IMR-90 (cell line): ENCODE data around the gene YPEL4. TPM values are rescaled to one million over a fixed set of nuclear protein-coding genes. Genes with fewer than 3 reads are reported as not detected.
"Not testable (repeated sequence)": the region's sequence is repeated elsewhere in the genome, so short reads cannot be mapped to it uniquely, and the experiment has no call there.

ENCODE experiments used
- ATAC-seq: fragments of 200-7000 bp; cut with Tn5 transposase; 2 replicates; pipeline ENCODE4 v1.9.1; 2020; ENCODE audit warnings: low read depth, mild to moderate bottlenecking, moderate library complexity
- BruUV-seq: library from RNA; stranded (reverse); fragments of 400-500 nt; replicated peaks from 2 replicates; lab custom pipeline; 2021; lab: Mats Ljungman, UMichigan
- CTCF ChIA-PET: fragments of 300-600 bp; formaldehyde crosslinking; extraction: SDS; loops from one replicate; lab custom pipeline; 2021; ENCODE audit warnings: antibody characterized with exemption; lab: Yijun Ruan, JAX
- POLR2A ChIA-PET: fragments of 300-600 bp; sonication (Branson Sonifier 250); formaldehyde crosslinking; loops from one replicate; lab custom pipeline; 2022; ENCODE audit warnings: antibody characterized with exemption; ENCODE audit not compliant: unreplicated experiment; lab: Charles Lee
- DNase-seq: peaks from one replicate; pipeline ENCODE4 v3.0.0; 2013
- H2AFZ ChIP-seq: replicated peaks from 2 replicates; pipeline ENCODE3; 2013; ENCODE audit warnings: low read length, mild to moderate bottlenecking; ENCODE audit not compliant: poor library complexity
- H2AK5ac ChIP-seq: 2 replicates; pipeline ENCODE4 v1.6.1; 2013; ENCODE audit warnings: low read depth, low read length, inconsistent platforms
- H2AK9ac ChIP-seq: replicated peaks from 2 replicates; pipeline ENCODE3; 2013; ENCODE audit warnings: mild to moderate bottlenecking, low read depth, low read length, moderate library complexity; ENCODE audit not compliant: poor library complexity
- H2BK120ac ChIP-seq: 2 replicates; pipeline ENCODE4 v1.6.1; 2013; ENCODE audit warnings: low read depth, low read length, inconsistent platforms
- H2BK15ac ChIP-seq: 3 replicates; pipeline ENCODE4 v1.6.1; 2013; ENCODE audit warnings: low read depth, low read length, inconsistent platforms
- H2BK20ac ChIP-seq: 2 replicates; pipeline ENCODE4 v1.6.1; 2013; ENCODE audit warnings: low read depth, mild to moderate bottlenecking, inconsistent platforms, low read length, moderate library complexity
- H2BK5ac ChIP-seq: 2 replicates; pipeline ENCODE4 v1.6.1; 2013; ENCODE audit warnings: mild to moderate bottlenecking, low read depth, low read length, inconsistent platforms; ENCODE audit not compliant: poor library complexity, severe bottlenecking
- H3K14ac ChIP-seq: replicated peaks from 2 replicates; pipeline ENCODE4 v1.6.1; 2013; ENCODE audit warnings: low read depth, low read length, inconsistent platforms
- H3K18ac ChIP-seq: 2 replicates; pipeline ENCODE4 v1.6.1; 2013; ENCODE audit warnings: low read depth, low read length, control low read depth
- H3K23ac ChIP-seq: 2 replicates; pipeline ENCODE4 v1.6.1; 2013; ENCODE audit warnings: low read depth, low read length, inconsistent platforms
- H3K27ac ChIP-seq: 2 replicates; pipeline ENCODE4 v1.5.1; 2013; ENCODE audit warnings: mild to moderate bottlenecking, control low read depth, low read length; ENCODE audit not compliant: insufficient read depth
- H3K27me3 ChIP-seq: 2 replicates; pipeline ENCODE4 v1.6.1; 2013; ENCODE audit warnings: low read length; ENCODE audit not compliant: control insufficient read depth, insufficient read depth
- H3K36me3 ChIP-seq: 2 replicates; pipeline ENCODE4 v1.6.1; 2013; ENCODE audit warnings: low read length, mixed read lengths; ENCODE audit not compliant: control insufficient read depth, insufficient read depth
- H3K4ac ChIP-seq: 2 replicates; pipeline ENCODE4 v1.6.1; 2013; ENCODE audit warnings: low read depth, low read length, inconsistent platforms
- H3K4me1 ChIP-seq: 2 replicates; pipeline ENCODE4 v1.6.1; 2013; ENCODE audit warnings: low read length, mixed read lengths; ENCODE audit not compliant: control insufficient read depth, insufficient read depth
- H3K4me2 ChIP-seq: 2 replicates; pipeline ENCODE4 v1.6.1; 2013; ENCODE audit warnings: low read depth, mild to moderate bottlenecking, control low read depth, low read length, moderate library complexity
- H3K4me3 ChIP-seq: 2 replicates; pipeline ENCODE4 v1.5.1; 2013; ENCODE audit warnings: low read depth, mild to moderate bottlenecking, control low read depth, low read length, moderate library complexity; ENCODE audit not compliant: insufficient read depth
- H3K56ac ChIP-seq: 2 replicates; pipeline ENCODE4 v1.6.1; 2013; ENCODE audit warnings: low read length, inconsistent platforms; ENCODE audit not compliant: insufficient read depth; ENCODE audit errors: extremely low read depth
- H3K79me1 ChIP-seq, 2 experiments: 2 replicates each; pipeline ENCODE4 v1.6.1; 2013; ENCODE audit warnings: low read length in 2 of 2, inconsistent platforms in 1 of 2, low read depth in 1 of 2
- H3K9ac ChIP-seq: 2 replicates; pipeline ENCODE4 v1.6.1; 2013; ENCODE audit warnings: low read depth, low read length, control low read depth
- H3K9me1 ChIP-seq: 2 replicates; pipeline ENCODE4 v1.6.1; 2013; ENCODE audit warnings: low read length, inconsistent platforms; ENCODE audit not compliant: insufficient read depth
- H3K9me3 ChIP-seq: 2 replicates; pipeline ENCODE4 v1.6.1; 2013; ENCODE audit warnings: low read length; ENCODE audit not compliant: control insufficient read depth, insufficient read depth
- H4K20me1 ChIP-seq: 2 replicates; pipeline ENCODE4 v1.6.1; 2013; ENCODE audit warnings: low read length, inconsistent platforms; ENCODE audit not compliant: insufficient read depth
- H4K5ac ChIP-seq: 2 replicates; pipeline ENCODE4 v1.6.1; 2013; ENCODE audit warnings: mild to moderate bottlenecking, low read depth, low read length, control low read depth
- H4K8ac ChIP-seq, 2 experiments: 2 replicates each; pipeline ENCODE4 v1.6.1; 2013; ENCODE audit warnings: low read depth in 2 of 2, low read length in 2 of 2, control low read depth in 1 of 2, inconsistent platforms in 1 of 2
- H4K91ac ChIP-seq: 2 replicates; pipeline ENCODE4 v1.6.1; 2013; ENCODE audit warnings: low read depth, low read length, inconsistent platforms; ENCODE audit not compliant: insufficient read depth
- WGBS, 2 experiments: methylation state at CpG; one replicate each; pipeline versions ENCODE4 v1.1.5 to v1.1.7; 2013; ENCODE audit warnings: missing lambda C conversion rate in 2 of 2; ENCODE audit not compliant: insufficient read length in 1 of 2; ENCODE audit errors: extremely low coverage in 2 of 2; 5-methylcytosine and 5-hydroxymethylcytosine counted together
- dilution Hi-C: fragments of 300-500 bp; cut with HindIII; formaldehyde crosslinking; loops from one replicate; pipeline ENCODE4 v1.14.3; 2018; ENCODE audit warnings: low sequenced_read_pairs; ENCODE audit not compliant: unreplicated experiment
- in situ Hi-C: fragments of 300-500 bp; cut with MboI; formaldehyde crosslinking; loops from 3 replicates; pipeline ENCODE4 v1.14.3; 2019; ENCODE audit warnings: low sequenced_read_pairs, inconsistent platforms, mixed read lengths
- intact Hi-C: fragments of 100-400 bp; cut with micrococcal nuclease; formaldehyde crosslinking; loops from 2 replicates; pipeline ENCODE4 v1.10.0; 2022
- polyA plus RNA-seq, 3 experiments: library from polyadenylated mRNA; depleted of rRNA; stranded (reverse); fragments of >200 nt; gene quantifications; 2 replicates each; pipeline ENCODE4 v1.2.3, GENCODE V29; 2012; ENCODE audit warnings: low replicate concordance in 1 of 3
- total RNA-seq: library from RNA; depleted of rRNA; stranded (reverse); fragments of >200 nt; gene quantifications from 2 replicates; pipeline ENCODE4 v1.2.3, GENCODE V29; 2012

YPEL4 gene
- total and polyA plus RNA-seq, 2 of the 4 experiments (the other 2 are of a cell fraction): 0.18 to 0.79 TPM

DNA sequence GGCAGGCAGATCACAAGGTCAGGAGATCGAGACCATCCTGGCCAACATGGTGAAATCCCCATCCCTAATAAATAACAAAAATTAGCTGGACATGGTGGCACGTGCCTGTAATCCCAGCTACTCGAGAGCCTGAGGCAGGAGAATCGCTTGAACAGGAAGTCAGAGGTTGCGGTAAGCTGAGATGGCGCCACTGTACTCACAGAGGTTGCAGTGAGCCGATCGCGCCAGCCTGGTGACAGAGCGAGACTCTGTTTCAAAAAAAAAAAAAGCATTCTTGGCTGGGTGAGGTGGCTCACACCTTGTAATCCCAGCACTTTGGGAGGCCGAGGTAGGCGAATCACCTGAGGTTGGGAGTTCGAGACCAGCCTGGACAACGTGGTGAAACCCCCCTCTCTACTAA lies 2.5 kb upstream of the YPEL4 start:
- H3K36me3 ChIP-seq, H2AK9ac ChIP-seq, H3K9me1 ChIP-seq, H2BK20ac ChIP-seq, dilution Hi-C loops, H3K9ac ChIP-seq, H3K14ac ChIP-seq, ATAC-seq, H3K56ac ChIP-seq, H3K4me3 ChIP-seq, in situ Hi-C loops, DNase-seq, H3K4ac ChIP-seq, H3K27ac ChIP-seq, H4K5ac ChIP-seq, BruUV-seq, H2BK120ac ChIP-seq, H3K9me3 ChIP-seq, H2BK5ac ChIP-seq, H4K91ac ChIP-seq, H3K79me1 ChIP-seq, H3K27me3 ChIP-seq, H3K23ac ChIP-seq, intact Hi-C loops, H2AFZ ChIP-seq, H3K4me2 ChIP-seq, H2BK15ac ChIP-seq, H3K18ac ChIP-seq, H4K8ac ChIP-seq, H2AK5ac ChIP-seq: not testable (repeated sequence)
- ChIA-PET POLR2A (interaction anchor here (0.6 kb wide), 1 partner anchor 67 kb away, joined by 5 read pairs; no protein-coding TSS in a partner anchor), CTCF (interaction anchor here (0.8 kb wide), 1 partner anchor 12 kb away, joined by 3 read pairs; no protein-coding TSS in a partner anchor)
- Histone ChIP-seq H4K20me1 (peaks cover 17% of the 10 kb centered on the region), H3K4me1 (peaks cover 19% of the 10 kb centered on the region)
- 70% methylated on average over 5 of the region's 14 CpGs; no CpG with 5 or more reads in 1 of the 2 experiments for WGBS, 2 experiments
